OCI-LY7 (cell line): ENCODE data around the gene PCNX2. TPM values are rescaled to one million over a fixed set of nuclear protein-coding genes. Genes with fewer than 3 reads are reported as not detected.

Source experiments
- BruUV-seq: library from RNA; stranded (reverse); fragments of 400-500 nt; replicated peaks from 2 replicates; lab custom pipeline; 2021; lab: Mats Ljungman, UMichigan
- CTCF ChIA-PET: fragments of 300-600 bp; sonication (Branson Sonifier 250); formaldehyde crosslinking; loops from one replicate; lab custom pipeline; 2022; ENCODE audit warnings: antibody characterized with exemption; ENCODE audit not compliant: unreplicated experiment; lab: Charles Lee
- POLR2A ChIA-PET: fragments of 300-600 bp; sonication (Branson Sonifier 250); formaldehyde crosslinking; loops from one replicate; lab custom pipeline; 2022; ENCODE audit warnings: antibody characterized with exemption; lab: Charles Lee
- DNase-seq: peaks from one replicate; pipeline ENCODE4 v3.0.0-alpha.2; 2015; ENCODE audit warnings: low spot score
- H2AFZ ChIP-seq: fragments of 200-600 bp; sonication (generic), shearing (Covaris generic); 2 replicates; pipeline ENCODE4 v1.6.1; 2014; ENCODE audit warnings: mild to moderate bottlenecking, antibody characterized with exemption, low read length, moderate library complexity
- H3K27ac ChIP-seq: fragments of 200-600 bp; sonication (generic); 2 replicates; pipeline ENCODE4 v1.5.1; 2014; ENCODE audit warnings: mixed run types, low read depth, mild to moderate bottlenecking, moderate library complexity, low read length, inconsistent platforms; ENCODE audit not compliant: poor library complexity, severe bottlenecking
- H3K36me3 ChIP-seq: fragments of 200-600 bp; sonication (generic); 2 replicates; pipeline ENCODE4 v1.6.1; 2014; ENCODE audit warnings: mild to moderate bottlenecking, antibody characterized with exemption, low read length, moderate library complexity, mixed read lengths; ENCODE audit not compliant: insufficient read depth
- H3K4me1 ChIP-seq: fragments of 200-600 bp; sonication (generic); 2 replicates; pipeline ENCODE4 v1.5.1; 2014; ENCODE audit warnings: mild to moderate bottlenecking, low read length; ENCODE audit not compliant: insufficient read depth, poor library complexity, severe bottlenecking
- H3K4me2 ChIP-seq: fragments of 200-600 bp; sonication (generic); 2 replicates; pipeline ENCODE4 v1.6.1; 2014; ENCODE audit warnings: mild to moderate bottlenecking, low read length
- H3K4me3 ChIP-seq: fragments of 200-600 bp; sonication (generic); 2 replicates; pipeline ENCODE4 v1.5.1; 2014; ENCODE audit warnings: mild to moderate bottlenecking, low read depth, low read length; ENCODE audit not compliant: poor library complexity, severe bottlenecking
- H3K79me2 ChIP-seq: fragments of 200-600 bp; sonication (generic); 2 replicates; pipeline ENCODE4 v1.6.1; 2016; ENCODE audit warnings: low read depth, mild to moderate bottlenecking, low read length, moderate library complexity, mixed read lengths; ENCODE audit not compliant: insufficient read depth
- H3K9me2 ChIP-seq: fragments of 200-600 bp; sonication (generic); 2 replicates; pipeline ENCODE4 v1.6.1; 2016; ENCODE audit warnings: mild to moderate bottlenecking, low read length, mixed read lengths; ENCODE audit not compliant: insufficient read depth
- H3K9me3 ChIP-seq: fragments of 200-600 bp; sonication (generic); 2 replicates; pipeline ENCODE4 v1.6.1; 2014; ENCODE audit warnings: mild to moderate bottlenecking, mixed run types, low read length, mixed read lengths
- H4K20me1 ChIP-seq: fragments of 200-600 bp; sonication (generic); 2 replicates; pipeline ENCODE4 v1.6.1; 2014; ENCODE audit warnings: mild to moderate bottlenecking, antibody characterized with exemption, low read length, moderate library complexity, mixed read lengths; ENCODE audit not compliant: insufficient read depth
- CTCF ChIP-seq: fragments of 200-600 bp; sonication (generic); conservative IDR thresholded peaks from 2 replicates; pipeline ENCODE4 v1.5.1; 2014; ENCODE audit warnings: mild to moderate bottlenecking, antibody characterized with exemption, low read length, moderate library complexity, mixed read lengths
- EZH2phosphoT487 ChIP-seq: fragments of 200-600 bp; sonication (generic); IDR thresholded peaks from 2 replicates; pipeline ENCODE4 v1.6.1; 2018; ENCODE audit warnings: low read depth, borderline replicate concordance, mild to moderate bottlenecking, mixed run types, antibody characterized with exemption, low read length, moderate library complexity, mixed read lengths
- intact Hi-C: fragments of 100-400 bp; cut with micrococcal nuclease; formaldehyde crosslinking; loops from one replicate; pipeline ENCODE4 v1.10.0; 2022; ENCODE audit not compliant: unreplicated experiment
- total RNA-seq, 2 experiments: library from RNA; depleted of rRNA in 1 of 2; stranded (reverse); fragments of >200 nt in 1 of 2; shearing (Covaris generic) in 1 of 2; gene quantifications; 2 replicates each; pipeline ENCODE4 v1.2.3, GENCODE V29; 2014 to 2022

PCNX2 gene
- total RNA-seq, 2 experiments from 2014 or later, result 17.1 to 26.9 TPM

DNA sequence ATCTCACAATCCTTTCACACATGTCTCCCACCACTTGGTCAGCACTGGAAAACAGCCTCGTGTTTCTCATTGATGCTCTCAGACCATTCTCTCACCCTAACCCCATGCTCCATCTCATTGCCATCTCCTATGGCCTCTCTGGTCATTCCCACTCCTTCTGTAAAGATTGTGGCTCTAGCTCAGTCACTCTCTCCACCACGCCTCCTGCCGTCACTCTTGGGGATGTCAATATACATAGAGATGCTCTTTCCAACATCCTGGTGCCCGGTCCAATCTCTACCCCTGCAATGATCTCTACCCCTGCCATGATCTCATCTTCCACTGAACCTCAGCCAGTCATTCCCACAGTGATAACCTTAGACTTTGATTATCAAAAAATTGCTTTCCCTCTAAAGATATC lies 255.0 kb downstream of the PCNX2 start:
- H3K27ac ChIP-seq, result no peak overlapping the region
- H3K4me2 ChIP-seq, result no peak overlapping the region
- TF ChIP-seq CTCF (no peak), EZH2phosphoT487 (no peak)
- no peak overlapping the region for H2AFZ ChIP-seq
- no peaks in the 10 kb centered on the region for H3K4me1 ChIP-seq
- no peaks in the 10 kb centered on the region for H3K36me3 ChIP-seq
- intact Hi-C loops, result no loop called here
- no peaks in the 10 kb centered on the region for H3K9me2 ChIP-seq
- H3K79me2 ChIP-seq, result no peaks in the 10 kb centered on the region
- no TSS peak for BruUV-seq
- no peak overlapping the region for H3K4me3 ChIP-seq
- H3K9me3 ChIP-seq, result no peaks in the 10 kb centered on the region
- H4K20me1 ChIP-seq, result no peaks in the 10 kb centered on the region
- CTCF ChIA-PET, result no interaction called here
- POLR2A ChIA-PET, result interaction anchor here (0.5 kb wide), 1 partner anchor 651 kb away, joined by 3 read pairs; no protein-coding TSS in a partner anchor
- no peak for DNase-seq

DNA sequence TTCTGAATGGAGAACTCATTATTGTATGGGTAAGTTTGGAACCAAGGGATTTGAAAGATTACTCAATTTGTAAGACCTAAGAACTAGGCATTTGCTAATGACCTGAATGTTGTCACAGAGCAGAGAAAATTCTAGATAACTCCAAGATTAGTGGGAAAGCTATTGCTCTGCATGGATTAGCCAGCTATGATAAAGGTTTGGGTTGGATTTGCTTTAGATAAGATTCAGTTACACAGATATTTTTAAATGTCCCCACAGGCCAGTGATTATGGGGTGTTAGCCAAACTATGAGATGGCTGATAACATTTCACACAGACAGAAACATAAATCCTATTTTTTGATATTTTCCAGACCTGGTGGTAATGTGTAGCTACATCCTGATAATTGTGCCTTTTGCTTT lies 256.9 kb downstream of the PCNX2 start:
- no peaks in the 10 kb centered on the region for H4K20me1 ChIP-seq
- no peaks in the 10 kb centered on the region for H3K36me3 ChIP-seq
- H3K27ac ChIP-seq, result no peak overlapping the region
- H3K4me3 ChIP-seq, result no peak overlapping the region
- no peak overlapping the region for H2AFZ ChIP-seq
- BruUV-seq, result no TSS peak
- CTCF ChIA-PET, result no interaction called here
- no peaks in the 10 kb centered on the region for H3K79me2 ChIP-seq
- TF ChIP-seq EZH2phosphoT487 (no peak), CTCF (no peak)
- no peaks in the 10 kb centered on the region for H3K9me3 ChIP-seq
- H3K9me2 ChIP-seq, result no peaks in the 10 kb centered on the region
- DNase-seq, result no peak
- no peaks in the 10 kb centered on the region for H3K4me1 ChIP-seq
- POLR2A ChIA-PET, result interaction anchor here (0.7 kb wide), 1 partner anchor 10 kb away, joined by 3 read pairs; no protein-coding TSS in a partner anchor
- H3K4me2 ChIP-seq, result no peak overlapping the region
- intact Hi-C loops, result no loop called here

GRCh38 chr1:233037843-233038242 lies 257.7 kb downstream of the PCNX2 start:
- ChIA-PET CTCF (no interaction called here), POLR2A (no interaction called here)
- DNase-seq, result no peak
- Histone ChIP-seq H2AFZ (no peak overlapping the region), H3K4me3 (no peak overlapping the region), H3K27ac (no peak overlapping the region), H3K36me3 (no peaks in the 10 kb centered on the region), H3K4me1 (no peaks in the 10 kb centered on the region), H3K9me3 (no peaks in the 10 kb centered on the region), H3K4me2 (no peak overlapping the region), H3K79me2 (no peaks in the 10 kb centered on the region), H3K9me2 (no peaks in the 10 kb centered on the region), H4K20me1 (no peaks in the 10 kb centered on the region)
- TF ChIP-seq EZH2phosphoT487 (no peak), CTCF (no peak)
- BruUV-seq, result no TSS peak
- intact Hi-C loops, result no loop called here
